GM21360 (cell line): ENCODE results near the gene CCDC106.

Experiments used
- ATAC-seq: cut with Tn5 transposase; IDR thresholded peaks from one replicate; pipeline ENCODE4 v1.9.1; 2021; ENCODE audit warnings: mild to moderate bottlenecking, moderate library complexity; ENCODE audit not compliant: unreplicated experiment

Gene CCDC106

DNA sequence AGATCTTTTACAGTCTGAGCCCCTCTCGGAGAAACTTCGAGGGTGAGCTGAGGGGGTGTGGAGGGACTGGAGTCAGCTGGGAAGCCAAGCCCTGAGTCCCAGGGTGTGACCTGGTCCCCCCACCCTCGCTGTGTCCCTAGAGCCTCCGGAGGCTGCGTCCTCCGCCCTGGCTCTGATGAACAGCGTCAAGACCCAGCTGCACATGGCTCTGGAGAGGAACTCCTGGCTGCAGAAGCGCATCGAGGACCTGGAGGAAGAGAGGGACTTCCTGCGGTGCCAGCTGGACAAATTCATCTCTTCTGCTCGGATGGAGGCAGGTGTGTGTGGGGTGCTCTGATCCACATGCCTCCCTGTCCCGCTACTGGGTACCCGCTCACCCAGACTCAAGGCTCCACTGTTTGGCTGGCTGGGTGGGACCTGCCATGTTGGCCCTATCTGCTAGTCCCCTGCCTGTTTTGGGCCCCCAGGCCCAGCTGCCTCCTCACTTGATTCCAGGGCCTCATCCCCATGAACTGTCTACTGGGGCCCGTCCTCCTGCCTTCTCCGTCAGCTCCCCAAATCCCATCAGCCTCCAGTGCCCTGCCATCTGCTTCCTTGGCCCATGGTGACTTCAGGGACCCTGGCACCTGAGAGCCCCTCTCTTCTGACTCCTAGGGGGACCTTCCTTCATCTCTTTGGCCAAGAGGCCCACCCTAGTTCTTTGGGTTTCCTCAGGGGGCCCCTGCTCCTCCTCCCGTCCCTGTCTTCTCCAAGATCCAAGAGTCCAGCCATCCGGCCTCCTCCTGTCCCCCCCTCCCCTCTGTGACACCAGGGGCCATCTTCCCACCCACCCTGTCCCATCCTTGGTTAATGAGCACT is 1.5 kb downstream of the CCDC106 start:
- ATAC-seq: no peak

DNA sequence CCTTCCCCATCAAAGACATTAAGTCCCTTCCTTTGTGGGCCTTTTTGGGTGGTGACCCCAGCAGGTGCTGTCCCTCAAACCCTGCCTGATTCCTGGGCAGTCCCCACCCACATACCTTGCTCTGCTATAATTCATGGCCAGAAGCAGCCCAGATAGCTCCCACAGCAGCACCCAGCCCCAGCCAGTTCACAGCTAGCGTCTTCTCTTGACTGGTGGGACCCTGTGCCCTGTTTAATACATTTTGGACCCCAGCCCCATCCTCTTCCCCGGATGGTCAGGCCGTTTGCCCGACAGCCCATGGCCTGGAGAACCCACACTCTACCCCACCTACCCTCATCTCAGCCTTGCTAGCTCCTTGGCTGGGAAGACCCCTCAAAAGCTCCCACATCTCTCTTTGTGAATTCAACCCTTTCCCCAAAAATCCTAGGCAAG is 2.1 kb downstream of the CCDC106 start:
- ATAC-seq: no peak

DNA sequence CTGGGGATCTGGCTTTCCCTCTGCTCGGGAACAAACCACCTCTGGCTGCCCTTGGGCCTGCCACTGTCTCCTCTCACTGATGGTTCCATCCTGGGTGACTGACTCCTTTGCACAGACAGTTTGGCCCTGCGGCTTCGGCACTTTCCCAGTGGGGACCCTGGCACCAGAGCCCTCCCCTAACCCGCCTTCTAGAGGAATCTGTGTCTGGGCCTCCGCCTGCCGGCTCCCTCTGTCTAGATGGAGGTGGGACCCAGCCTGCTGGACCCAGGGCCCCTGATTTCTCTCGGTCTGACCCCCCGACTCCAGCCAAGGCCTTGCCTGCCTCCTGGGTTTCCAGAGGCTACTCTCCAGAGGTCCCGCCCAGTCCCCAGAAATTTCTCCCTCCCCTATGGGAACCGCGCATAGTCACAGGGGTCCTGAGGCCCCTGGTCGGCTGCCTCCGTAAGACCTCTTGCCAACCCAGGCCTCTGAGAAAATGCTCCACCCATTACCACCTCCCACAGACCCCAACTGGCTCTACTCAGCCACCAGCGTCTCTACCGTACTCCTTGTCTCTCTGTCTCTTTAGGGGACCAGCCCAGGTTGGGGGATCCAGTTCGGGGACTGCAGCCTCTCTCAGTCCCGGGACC is 2.7 kb downstream of the CCDC106 start:
- ATAC-seq: no peak

DNA sequence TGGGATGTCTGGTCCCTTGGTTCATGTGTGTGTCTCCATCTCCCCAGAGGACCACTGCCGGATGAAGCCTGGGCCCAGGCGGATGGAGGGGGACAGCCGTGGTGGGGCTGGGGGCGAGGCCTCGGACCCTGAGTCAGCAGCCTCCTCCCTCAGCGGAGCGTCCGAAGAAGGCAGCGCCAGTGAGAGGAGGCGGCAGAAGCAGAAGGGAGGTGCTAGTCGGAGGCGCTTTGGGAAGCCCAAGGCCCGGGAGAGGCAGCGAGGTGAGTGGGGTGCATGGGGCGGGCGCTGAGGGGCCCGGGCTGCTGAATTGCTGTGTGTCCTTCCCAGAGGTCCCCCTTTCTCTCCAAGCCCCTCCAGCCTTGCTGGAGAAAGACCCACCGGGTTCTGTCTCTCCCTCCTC is 3.2 kb downstream of the CCDC106 start:
- ATAC-seq: no peak

DNA sequence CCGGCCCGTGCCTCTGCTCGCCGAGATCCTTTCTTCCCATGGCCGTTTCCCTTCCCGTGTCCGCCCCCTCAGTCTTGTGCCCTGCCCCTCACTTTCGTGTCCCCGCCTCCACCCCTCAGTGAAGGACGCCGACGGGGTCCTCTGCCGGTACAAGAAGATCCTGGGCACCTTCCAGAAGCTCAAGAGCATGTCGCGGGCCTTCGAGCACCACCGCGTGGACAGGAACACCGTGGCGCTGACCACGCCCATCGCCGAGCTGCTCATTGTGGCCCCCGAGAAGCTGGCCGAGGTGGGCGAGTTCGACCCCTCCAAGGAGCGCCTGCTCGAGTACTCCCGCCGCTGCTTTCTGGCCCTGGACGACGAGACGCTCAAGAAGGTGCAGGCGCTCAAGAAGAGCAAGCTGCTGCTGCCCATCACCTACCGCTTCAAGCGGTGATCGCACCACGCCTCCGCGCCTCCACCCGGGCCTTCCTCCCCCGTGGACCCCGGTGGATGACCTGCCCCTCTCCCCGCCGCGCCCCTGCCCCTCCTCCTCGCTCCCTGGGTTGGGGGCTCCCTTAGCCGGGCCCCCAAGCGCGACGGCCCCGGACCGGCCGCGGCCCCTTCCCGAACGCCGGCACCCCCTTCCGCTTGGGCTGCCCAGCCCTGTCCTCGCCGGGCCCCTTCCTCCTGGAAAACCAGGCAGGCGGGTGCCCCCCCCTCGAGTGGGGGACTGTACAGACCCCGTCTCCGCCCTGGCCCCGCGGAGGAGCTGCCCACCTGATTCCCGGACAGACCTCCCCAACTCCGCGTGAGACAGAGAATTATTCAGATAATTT is 4.5 kb downstream of the CCDC106 start:
- ATAC-seq: no peak

DNA sequence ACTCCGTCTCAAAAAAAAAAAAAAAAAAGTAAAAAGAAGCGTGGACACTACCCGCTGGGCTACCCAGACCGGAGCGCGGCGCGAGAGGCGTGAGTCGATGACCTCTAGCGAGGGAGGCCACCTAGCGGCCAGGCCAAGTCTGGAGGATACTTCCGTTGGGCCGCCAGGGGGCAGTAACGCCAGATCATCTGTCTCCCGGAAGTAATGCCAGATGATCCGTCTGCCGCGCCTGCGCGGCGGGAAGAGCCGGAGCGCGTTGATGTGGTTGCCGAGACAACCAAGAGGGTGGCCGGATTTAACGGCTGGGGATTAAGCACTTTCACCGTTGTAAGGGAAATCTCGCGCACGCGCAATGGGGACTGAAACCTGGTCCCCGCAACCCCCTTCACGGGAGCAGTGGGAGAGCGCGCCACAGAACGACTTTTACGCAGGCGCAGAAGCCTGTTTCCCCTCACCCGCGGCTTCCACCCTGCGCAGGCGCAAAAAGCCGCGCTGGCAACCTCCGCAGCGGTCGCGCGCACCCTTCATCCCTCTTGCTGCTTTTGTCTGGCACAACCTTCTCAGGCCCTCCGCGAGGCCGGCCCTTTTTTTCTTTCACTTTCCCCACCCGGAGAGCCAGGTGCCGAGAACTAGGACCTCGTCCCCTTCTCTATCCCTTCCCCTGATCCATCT is 5.8 kb downstream of the CCDC106 start:
- ATAC-seq: peak; percentile 36

DNA sequence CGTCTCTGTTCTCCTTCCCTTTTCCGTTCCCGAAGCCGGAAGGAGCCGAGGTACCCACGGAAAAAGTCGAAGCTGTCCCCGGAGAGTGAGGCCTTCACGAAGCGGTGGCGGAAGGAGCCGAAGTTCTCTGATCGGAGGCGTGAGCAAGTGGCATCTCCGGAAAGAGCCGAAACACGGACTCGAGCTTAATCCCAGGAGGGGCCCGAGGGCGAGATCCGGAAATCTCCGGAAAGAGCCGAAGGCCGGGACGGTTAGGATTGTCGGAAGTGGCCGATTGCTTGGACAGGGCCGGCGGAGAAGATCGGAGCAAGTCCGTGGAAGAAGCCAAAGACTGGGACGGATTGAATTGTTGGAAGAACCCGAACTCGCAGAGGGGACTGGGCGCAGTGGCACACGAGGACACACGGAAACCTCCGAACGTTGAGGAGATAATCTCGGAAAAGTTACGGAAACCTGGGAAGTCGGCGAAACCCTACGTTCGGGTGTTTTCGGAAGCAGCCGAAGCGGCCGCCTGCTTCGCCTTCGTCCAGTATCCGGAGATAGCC is 6.4 kb downstream of the CCDC106 start:
- peak; percentile 56 for ATAC-seq

DNA sequence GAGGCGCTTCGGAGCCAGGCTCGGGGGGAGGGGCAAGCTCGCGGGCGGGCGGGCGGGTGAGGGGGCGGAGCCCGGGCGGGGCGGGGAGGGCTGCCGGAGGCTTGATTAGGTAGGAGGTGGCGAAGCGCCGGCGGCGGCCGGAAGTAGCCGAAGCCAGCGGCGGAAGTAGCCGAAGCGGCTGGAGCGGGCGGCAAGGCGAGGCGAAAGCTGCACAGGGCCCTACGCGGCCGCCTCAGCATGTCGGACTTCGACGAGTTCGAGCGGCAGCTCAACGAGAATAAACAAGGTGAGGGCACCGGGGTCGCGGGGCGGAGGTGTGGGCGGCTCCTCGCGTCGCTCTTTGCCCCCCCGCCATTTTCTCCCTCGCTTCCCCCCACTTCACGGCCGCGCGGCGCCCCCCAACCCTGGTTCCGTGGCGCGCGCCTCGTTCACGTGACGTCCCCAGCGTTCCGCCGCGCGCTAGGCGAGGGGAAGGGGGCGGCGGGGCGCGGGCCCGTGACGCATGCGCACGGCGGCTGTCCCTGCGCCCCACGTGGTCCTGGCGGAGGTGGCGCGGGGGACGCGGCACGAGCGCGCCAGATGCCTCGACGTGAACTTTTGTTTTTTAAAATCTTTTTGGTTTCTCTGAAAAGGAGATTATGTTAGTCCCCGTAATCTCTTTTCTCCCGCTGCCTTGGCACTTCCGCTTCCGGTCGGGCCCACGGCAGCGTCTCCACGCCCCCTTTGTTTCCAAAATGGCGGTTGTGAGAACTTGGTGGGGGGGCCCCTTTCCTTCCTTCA is 7.0 kb downstream of the CCDC106 start, which contains the start of gene U2AF2:
Gene U2AF2, plus strand, starts transcription at position 168 of the 780 bp plus-strand sequence. Its CDS starts 70 bp downstream, at position 238.
- peak; percentile 32 for ATAC-seq

DNA sequence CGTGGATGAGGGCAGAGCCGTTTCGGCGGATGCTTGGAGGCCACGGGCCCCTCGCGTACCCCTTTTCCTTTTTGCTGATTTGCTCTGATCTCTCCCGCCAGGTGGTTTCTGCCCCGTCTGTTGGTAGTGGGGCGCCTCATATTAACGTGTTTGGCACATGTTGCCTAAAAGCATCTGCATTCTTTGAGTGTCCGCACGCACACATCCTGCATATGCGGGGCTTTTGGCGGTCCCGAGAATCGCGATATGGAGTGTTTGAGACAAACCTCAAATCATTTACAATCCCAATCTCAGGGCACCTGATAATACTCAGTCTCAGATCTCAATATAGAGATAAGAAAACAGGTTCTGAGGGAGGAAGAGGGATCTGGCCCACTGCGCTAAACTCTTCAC is 7.6 kb downstream of the CCDC106 start:
- ATAC-seq: no peak

DNA sequence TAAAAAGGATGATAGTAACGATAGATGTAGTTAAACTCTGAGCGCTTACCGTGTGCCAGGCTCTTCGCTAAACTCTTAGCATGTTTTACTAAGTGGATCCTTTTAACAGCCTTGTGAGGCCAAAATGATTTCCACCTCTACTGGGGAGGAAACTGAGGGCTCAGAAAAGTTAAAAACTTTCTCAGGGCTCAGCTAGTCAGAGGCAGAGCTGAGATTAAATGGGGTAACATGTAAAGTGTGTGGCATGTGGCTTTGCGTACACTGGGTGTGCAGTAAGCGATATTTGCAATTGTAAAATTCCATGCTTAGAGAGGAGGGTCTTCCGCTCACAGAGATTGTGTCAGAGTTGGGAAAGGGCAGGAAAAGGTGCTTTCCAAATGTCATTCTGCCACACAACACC is 8.5 kb downstream of the CCDC106 start:
- ATAC-seq: no peak

DNA sequence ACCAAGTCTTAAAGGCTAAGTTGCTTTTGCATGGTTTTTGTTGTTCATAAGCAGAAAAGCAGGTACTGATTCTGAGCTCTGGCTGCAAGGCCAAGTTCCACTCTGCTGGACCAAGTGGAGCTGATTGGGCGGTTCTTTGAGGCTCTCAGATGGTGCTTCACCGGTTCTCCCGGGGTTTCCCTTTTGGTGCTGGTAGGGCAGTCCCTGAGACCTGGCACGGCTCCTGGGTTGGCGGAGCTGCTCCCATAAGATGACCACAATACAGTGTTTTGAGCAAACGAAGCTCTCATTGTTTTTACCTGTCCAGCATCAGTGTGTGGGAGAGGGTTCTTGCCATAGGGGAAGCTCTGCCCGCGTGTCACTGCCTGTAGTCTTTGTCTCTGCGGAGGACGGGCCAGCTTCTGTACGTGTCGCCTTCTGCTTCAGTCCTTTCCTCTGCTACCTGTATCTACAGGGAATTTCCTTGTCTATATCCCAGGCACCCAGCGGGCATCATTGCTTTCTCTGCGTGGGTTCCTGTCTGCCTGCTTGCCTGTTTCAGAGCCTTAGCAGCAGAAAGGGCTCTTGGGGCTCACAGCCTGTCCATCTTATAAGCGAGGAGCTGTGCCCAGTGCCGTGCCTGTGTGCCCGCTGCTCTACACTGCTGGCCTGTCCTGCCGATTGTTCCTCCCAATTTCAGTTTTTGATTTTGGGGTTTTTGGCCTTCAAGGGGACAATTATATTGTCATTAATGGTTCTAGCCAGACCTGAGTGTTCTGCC is 9.2 kb downstream of the CCDC106 start:
- ATAC-seq: no peak

DNA sequence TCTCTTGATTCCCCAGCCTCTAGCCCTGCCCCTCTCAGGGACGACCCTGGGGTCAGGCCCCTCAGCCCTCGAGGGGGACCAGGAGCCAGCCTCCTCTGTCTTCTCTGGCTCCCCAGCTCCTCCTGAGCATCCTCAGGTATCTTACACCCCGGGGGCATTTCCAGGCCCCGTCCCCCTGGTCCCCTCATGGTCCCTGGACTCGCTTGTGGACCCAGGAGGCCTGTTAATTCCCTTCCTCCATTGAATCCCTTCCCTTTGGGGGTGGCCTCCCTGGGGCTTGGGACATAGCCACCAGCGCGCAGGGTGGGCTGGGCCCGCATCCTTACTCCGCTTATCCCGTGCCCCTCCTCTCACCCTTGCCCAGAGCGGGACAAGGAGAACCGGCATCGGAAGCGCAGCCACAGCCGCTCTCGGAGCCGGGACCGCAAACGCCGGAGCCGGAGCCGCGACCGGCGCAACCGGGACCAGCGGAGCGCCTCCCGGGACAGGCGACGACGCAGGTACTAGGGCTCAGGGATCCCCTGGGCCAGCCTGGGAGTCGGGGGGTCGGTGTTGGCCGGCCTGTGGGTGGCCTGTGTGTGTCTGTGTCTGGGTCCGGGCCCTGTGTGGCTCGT is 10.9 kb downstream of the CCDC106 start:
- no peak for ATAC-seq

DNA sequence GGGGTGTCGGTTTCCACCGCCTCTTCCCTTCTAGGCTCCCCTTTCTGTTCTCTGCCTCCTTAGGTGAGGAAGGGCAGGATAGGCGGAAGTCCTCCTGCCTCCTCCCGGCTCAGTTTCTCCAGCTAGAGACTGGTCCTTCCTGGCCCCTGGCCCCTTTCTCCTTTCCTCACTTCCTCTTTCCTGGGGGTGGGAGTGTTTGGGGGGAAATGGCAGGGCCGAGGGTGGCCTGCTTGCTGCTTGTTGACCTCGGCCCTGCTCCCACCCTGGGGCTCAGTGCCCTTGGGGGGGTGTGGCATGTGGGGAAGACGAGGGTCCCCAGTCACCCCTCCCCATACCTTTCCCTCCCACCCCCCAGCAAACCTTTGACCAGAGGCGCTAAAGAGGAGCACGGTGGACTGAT is 11.8 kb downstream of the CCDC106 start:
- no peak for ATAC-seq

DNA sequence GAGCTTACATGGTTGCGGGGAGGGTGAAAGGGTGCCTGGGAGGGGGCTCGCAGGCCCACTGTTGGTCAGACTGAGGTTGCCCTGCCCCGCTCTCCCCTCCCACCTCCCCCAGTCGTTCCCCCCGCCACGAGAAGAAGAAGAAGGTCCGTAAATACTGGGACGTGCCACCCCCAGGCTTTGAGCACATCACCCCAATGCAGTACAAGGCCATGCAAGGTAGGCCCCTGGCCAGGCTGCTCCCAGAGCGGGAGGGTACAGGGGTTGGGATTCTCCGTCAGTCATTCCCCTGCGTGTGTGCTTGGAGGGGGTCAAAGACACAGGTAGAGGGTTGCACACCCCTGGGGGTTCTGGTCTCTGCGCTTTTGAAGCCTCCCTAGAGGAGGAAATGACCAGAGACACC is 12.4 kb downstream of the CCDC106 start:
- no peak for ATAC-seq

DNA sequence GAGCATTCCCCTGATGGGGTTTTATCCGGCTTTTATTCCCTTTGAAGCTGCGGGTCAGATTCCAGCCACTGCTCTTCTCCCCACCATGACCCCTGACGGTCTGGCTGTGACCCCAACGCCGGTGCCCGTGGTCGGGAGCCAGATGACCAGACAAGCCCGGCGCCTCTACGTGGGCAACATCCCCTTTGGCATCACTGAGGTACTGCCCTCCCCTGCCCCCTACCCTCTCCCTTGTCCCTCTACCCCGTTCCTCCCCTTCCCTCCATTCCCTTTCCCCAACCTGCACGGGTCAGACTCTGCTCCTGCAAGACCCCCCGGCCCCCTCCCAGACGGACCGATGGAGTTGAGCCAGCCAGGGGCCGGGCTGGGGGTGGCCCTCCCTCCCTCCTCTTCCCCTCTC is 13.0 kb downstream of the CCDC106 start:
- no peak for ATAC-seq

DNA sequence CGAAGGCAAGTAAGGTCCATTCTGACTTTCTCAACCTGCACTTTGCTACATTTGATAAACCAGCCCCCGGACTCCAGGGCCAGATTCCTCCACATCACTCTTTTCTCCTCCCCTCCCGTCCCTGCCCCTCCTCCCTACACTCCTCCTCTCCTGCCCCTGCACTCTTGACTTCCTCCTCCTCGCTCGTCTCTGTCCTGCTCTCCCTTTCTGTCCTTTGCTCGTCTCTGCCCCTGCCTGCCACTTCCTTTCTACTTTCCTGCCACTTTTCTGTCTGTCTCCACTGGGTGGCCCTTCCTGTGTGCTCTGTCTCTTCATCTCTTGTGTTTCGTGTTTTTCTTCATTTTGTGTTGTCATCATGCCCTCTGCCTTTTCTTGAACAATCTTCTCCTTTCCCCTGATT is 13.8 kb downstream of the CCDC106 start:
- no peak for ATAC-seq

DNA sequence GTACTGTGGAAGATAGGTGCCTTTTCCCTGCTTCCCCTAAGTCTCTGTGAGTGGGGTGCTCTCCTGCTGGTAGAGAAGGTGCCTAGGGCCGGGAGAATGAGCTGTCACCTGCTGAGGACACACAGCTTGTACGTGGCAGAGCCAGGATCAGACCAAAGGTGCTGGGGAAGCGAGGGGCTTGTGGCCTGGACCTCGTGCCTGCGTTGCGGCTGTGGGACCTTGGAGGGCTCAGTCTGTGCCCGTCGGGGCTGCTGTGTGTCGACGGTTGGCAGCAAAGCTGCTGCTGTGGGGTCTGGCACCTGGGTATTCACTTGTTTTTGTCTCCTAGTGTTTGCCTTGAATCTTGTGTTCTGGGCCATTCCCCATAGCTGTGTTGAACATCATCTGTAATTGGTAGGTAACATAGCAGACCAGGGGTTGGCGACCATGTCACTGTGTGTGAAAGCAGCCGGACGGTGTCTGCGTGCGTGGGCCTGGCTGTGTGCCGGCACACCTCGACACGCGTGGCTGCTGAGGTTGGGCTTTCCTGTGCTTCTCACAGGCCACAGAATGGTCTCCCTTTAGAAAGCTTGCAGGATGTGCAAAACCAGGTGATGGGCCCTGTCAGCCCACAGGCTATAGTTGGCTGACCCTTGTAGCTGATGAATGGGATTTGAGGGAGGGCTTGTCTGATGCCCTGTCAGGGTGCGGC is 16.0 kb downstream of the CCDC106 start:
- ATAC-seq: no peak

DNA sequence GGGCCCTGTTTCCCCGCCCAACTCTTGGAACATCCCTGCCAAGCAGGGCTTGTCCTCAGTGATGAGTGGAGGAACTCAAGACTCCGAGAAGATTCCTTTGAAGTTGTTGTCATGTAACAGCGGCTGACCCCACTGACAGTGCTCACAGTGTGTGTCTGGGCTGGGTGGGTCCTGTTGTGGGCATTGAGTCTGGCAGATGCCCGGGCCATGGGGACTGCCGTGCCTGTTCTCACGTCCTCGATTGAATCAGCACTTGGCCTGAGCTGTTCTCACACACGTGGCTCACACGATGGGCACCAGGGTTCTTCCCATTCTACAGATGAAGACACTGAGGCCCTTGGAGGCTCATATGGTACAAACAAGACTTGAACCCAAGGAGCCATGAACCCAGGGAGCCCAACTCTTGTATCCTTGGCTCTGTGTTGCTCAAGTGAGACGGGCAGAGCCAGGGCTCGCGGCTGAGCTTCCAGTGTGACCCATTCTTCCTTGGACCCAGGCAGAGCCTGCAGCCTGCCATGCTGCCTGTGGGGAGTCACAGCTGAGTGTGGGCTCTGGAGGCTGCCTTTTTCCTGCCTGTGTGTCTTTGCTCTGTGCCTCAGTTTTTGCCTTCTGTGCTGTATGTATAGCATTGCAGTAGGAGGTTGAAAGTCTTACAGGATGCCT is 18.5 kb downstream of the CCDC106 start:
- ATAC-seq: no peak
